Spleen (tissue), 7 donors: ENCODE measurements around the gene EML2.

Experiments used
- CTCF ChIP-seq, 11 experiments: fragments of 200-600 bp in 7 of 11; fragments of 450-650 bp in 4 of 11; sonication (generic) in 4 of 11; IDR thresholded peaks in 8 of 11; conservative IDR thresholded peaks in 3 of 11; 1 replicate in 7 of 11; 2 replicates in 4 of 11; pipeline versions ENCODE4 v1.4.0 to v1.8.0; 2016 to 2021; ENCODE audit warnings: antibody characterized with exemption in 11 of 11, inconsistent platforms in 4 of 11, mild to moderate bottlenecking in 1 of 11
- POLR2A ChIP-seq, 3 donors: fragments of 450-650 bp; IDR thresholded peaks; one replicate each; pipeline ENCODE4 v1.5.1; 2017; ENCODE audit warnings: antibody characterized with exemption in 3 of 3, mild to moderate bottlenecking in 1 of 3
- donor health status: DM: no; HTN: no; CAD: no; lungs with moderate emphysema.
- donor health status: DM: no; HTN: no; CAD: no.
- donor health status: DM: no; HTN: no; CAD: no.

- no peak for TF ChIP-seq POLR2A (IDR thresholded peaks at IDR 0.05)
- TF ChIP-seq CTCF (IDR thresholded peaks at IDR 0.05 in 8 of 11, conservative IDR thresholded peaks at IDR 0.05 in 3 of 11), result no peak
These were observed 17.2 kb downstream of the EML2 start for GRCh38 chr19:45621976-45622503.
